Upper lobe of left lung (tissue), 6 donors: ENCODE measurements around the gene UST. TPM values are rescaled to one million over a fixed set of nuclear protein-coding genes. Genes with fewer than 3 reads are reported as not detected.
"Not testable (repeated sequence)": the region's sequence is repeated elsewhere in the genome, so short reads cannot be mapped to it uniquely, and the experiment has no call there.

Source experiments
- ATAC-seq, 2 donors: fragments of 200-7000 bp; cut with Tn5 transposase; one replicate each; pipeline ENCODE4 v1.9.1; 2022; ENCODE audit warnings: mild to moderate bottlenecking in 2 of 2, moderate library complexity in 2 of 2; ENCODE audit not compliant: low FRiP score in 2 of 2
- DNase-seq, 2 donors: peaks; one replicate each; pipeline ENCODE4 v3.0.0-alpha.2; 2019 to 2020
- H3K27ac ChIP-seq, 4 donors: fragments of 200-600 bp; sonication (generic); one replicate each; pipeline ENCODE4 v1.5.1; 2016 to 2019
- H3K27me3 ChIP-seq, 4 donors: fragments of 200-600 bp; sonication (generic); one replicate each; pipeline ENCODE4 v1.5.1; 2017 to 2019
- H3K36me3 ChIP-seq, 4 donors: fragments of 200-600 bp; sonication (generic); one replicate each; pipeline ENCODE4 v1.5.1; 2016 to 2019
- H3K4me1 ChIP-seq, 4 donors: fragments of 200-600 bp; sonication (generic); one replicate each; pipeline ENCODE4 v1.5.1; 2018 to 2019
- H3K4me3 ChIP-seq, 4 donors: fragments of 200-600 bp; sonication (generic); one replicate each; pipeline ENCODE4 v1.5.1; 2017 to 2019; ENCODE audit warnings: mild to moderate bottlenecking in 2 of 4, moderate library complexity in 1 of 4
- H3K9me3 ChIP-seq, 4 donors: fragments of 200-600 bp; sonication (generic); one replicate each; pipeline ENCODE4 v1.5.1; 2018 to 2019
- EP300 ChIP-seq, 4 donors: sonication (generic); formaldehyde crosslinking; IDR thresholded peaks; one replicate each; pipeline ENCODE4 v1.5.1; 2017; ENCODE audit warnings: antibody characterized with exemption in 4 of 4, control low read depth in 2 of 4
- POLR2A ChIP-seq, 4 donors: fragments of 450-650 bp; IDR thresholded peaks; one replicate each; pipeline ENCODE4 v1.5.1; 2016 to 2017; ENCODE audit warnings: antibody characterized with exemption in 4 of 4, mild to moderate bottlenecking in 2 of 4
- POLR2AphosphoS5 ChIP-seq, 2 donors: sonication (generic); formaldehyde crosslinking; IDR thresholded peaks; one replicate each; pipeline ENCODE4 v1.5.1; 2017; ENCODE audit warnings: antibody characterized with exemption in 2 of 2
- WGBS, 2 donors: methylation state at CpG; one replicate each; pipeline ENCODE4 v1.1.5; 2017 to 2018; 5-methylcytosine and 5-hydroxymethylcytosine counted together
- total RNA-seq, 6 donors: library from RNA; depleted of rRNA in 4 of 6; stranded (reverse); fragments of >200 nt in 4 of 6; gene quantifications; one replicate each; pipeline versions ENCODE4 v1.1.0 to v1.2.1, GENCODE V29; 2016 to 2021
- TF ChIP-seq, protein P1 (sequence below), 6 experiments: fragments of 450-650 bp in 4 of 6; fragments of 200-600 bp in 2 of 6; sonication (generic) in 2 of 6; IDR thresholded peaks; one replicate each; pipeline ENCODE4 v1.5.1; 2016 to 2019; ENCODE audit warnings: antibody characterized with exemption in 6 of 6
- donor health status: DM: no; HTN: no; CAD: no; lungs with moderate emphysema.
- donor health status: DM: no; HTN: yes; CAD: no; lungs with severe emphysema.

Gene UST
- total RNA-seq, 6 donors from 2014 or later, result 10.2 to 21.6 (median 14.2) TPM

GRCh38 chr6:149037051-149037671 is 290.3 kb downstream of the UST start:
- Histone ChIP-seq H3K4me3 (no peak overlapping the region), H3K36me3 (no peaks in the 10 kb centered on the region), H3K9me3 (no peaks in the 10 kb centered on the region), H3K4me1 (peaks cover 0 to 5% (median 1%) of the 10 kb centered on the region in 4 donors), H3K27ac (no peak overlapping the region), H3K27me3 (no peaks in the 10 kb centered on the region)
- WGBS, 2 donors, result 71 to 72% methylated on average over 16 to 22 of the region's 22 CpGs
- DNase-seq, result peak in 1 of 2 donors; percentile 69
- TF ChIP-seq POLR2A (IDR thresholded peaks at IDR 0.05), result no peak
- TF ChIP-seq, protein P1, sequence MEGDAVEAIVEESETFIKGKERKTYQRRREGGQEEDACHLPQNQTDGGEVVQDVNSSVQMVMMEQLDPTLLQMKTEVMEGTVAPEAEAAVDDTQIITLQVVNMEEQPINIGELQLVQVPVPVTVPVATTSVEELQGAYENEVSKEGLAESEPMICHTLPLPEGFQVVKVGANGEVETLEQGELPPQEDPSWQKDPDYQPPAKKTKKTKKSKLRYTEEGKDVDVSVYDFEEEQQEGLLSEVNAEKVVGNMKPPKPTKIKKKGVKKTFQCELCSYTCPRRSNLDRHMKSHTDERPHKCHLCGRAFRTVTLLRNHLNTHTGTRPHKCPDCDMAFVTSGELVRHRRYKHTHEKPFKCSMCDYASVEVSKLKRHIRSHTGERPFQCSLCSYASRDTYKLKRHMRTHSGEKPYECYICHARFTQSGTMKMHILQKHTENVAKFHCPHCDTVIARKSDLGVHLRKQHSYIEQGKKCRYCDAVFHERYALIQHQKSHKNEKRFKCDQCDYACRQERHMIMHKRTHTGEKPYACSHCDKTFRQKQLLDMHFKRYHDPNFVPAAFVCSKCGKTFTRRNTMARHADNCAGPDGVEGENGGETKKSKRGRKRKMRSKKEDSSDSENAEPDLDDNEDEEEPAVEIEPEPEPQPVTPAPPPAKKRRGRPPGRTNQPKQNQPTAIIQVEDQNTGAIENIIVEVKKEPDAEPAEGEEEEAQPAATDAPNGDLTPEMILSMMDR (IDR thresholded peaks at IDR 0.05), result no peak
- TF ChIP-seq EP300 (IDR thresholded peaks at IDR 0.05), result no peak
- no peak for TF ChIP-seq POLR2AphosphoS5 (IDR thresholded peaks at IDR 0.05)
- no peak for ATAC-seq

GRCh38 chr6:149039025-149039424 is 292.2 kb downstream of the UST start:
- H3K4me3 ChIP-seq, DNase-seq, H3K27ac ChIP-seq, H3K27me3 ChIP-seq, H3K4me1 ChIP-seq, ATAC-seq, H3K36me3 ChIP-seq, H3K9me3 ChIP-seq: not testable (repeated sequence)
- 87 to 89% methylated on average over 7 of the region's 7 CpGs for WGBS, 2 donors

- TF ChIP-seq POLR2A (IDR thresholded peaks at IDR 0.05) (no peak), POLR2AphosphoS5 (IDR thresholded peaks at IDR 0.05) (no peak), EP300 (IDR thresholded peaks at IDR 0.05) (no peak)
- TF ChIP-seq, protein P1 (IDR thresholded peaks at IDR 0.05), result no peak
- Histone ChIP-seq H3K4me1 (no peaks in the 10 kb centered on the region), H3K27ac (no peak overlapping the region), H3K4me3 (no peak overlapping the region), H3K36me3 (no peaks in the 10 kb centered on the region), H3K9me3 (no peaks in the 10 kb centered on the region), H3K27me3 (no peaks in the 10 kb centered on the region)
- ATAC-seq, result no peak
- DNase-seq, result no peak
- 93 to 96% methylated on average over 2 of the region's 2 CpGs for WGBS, 2 donors
These were observed 295.1 kb downstream of the UST start for GRCh38 chr6:149041953-149042352.

DNA sequence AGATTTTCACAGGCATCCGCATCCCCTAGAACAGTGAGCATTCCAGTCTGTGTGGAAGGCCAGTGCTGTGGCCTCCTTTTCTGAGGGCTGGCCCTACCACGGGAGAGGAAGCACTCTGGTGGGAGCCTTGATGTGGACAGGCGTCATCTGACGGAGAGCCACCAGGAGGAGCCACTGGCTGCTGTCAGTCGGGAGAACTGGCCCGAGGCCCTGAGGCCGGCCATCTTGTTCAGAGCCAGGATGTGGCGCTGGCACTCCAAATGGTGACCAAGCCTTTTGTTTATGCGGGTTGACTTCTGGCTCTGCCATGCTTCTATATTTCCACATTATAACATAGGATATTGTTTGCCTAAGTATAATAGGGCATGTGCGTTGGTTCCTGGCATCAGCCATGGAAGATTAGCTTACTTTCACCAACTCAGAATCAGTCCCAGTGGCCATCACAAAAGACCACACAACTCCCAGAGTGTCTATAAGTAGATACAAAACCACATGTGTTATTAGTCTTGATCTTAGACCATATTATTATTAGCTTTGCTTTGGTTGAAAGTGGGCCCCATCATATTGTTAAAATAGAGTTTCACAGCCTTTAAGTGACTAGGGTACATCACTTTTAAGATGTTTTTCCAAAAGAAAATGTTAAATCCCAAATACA is 296.8 kb downstream of the UST start:
- no peak for TF ChIP-seq POLR2AphosphoS5 (IDR thresholded peaks at IDR 0.05)
- TF ChIP-seq POLR2A (IDR thresholded peaks at IDR 0.05), result no peak
- TF ChIP-seq, protein P1 (IDR thresholded peaks at IDR 0.05), result peak in 1 of 6 experiments; percentile 29
- no peak for TF ChIP-seq EP300 (IDR thresholded peaks at IDR 0.05)
- ATAC-seq, result no peak
- peak in 1 of 2 donors; percentile 45 for DNase-seq
- Histone ChIP-seq H3K27ac (no peak overlapping the region), H3K9me3 (no peaks in the 10 kb centered on the region), H3K4me3 (no peak overlapping the region), H3K27me3 (no peaks in the 10 kb centered on the region), H3K4me1 (no peaks in the 10 kb centered on the region), H3K36me3 (no peaks in the 10 kb centered on the region)
- WGBS, 2 donors, result 90 to 92% methylated on average over 5 to 10 of the region's 10 CpGs

- DNase-seq, result no peak
- Histone ChIP-seq H3K4me1 (no peaks in the 10 kb centered on the region), H3K27ac (no peak overlapping the region), H3K9me3 (no peaks in the 10 kb centered on the region), H3K4me3 (no peak overlapping the region), H3K27me3 (no peaks in the 10 kb centered on the region), H3K36me3 (no peaks in the 10 kb centered on the region)
- WGBS, 2 donors, result 82 to 85% methylated on average over 8 of the region's 8 CpGs
- TF ChIP-seq POLR2AphosphoS5 (IDR thresholded peaks at IDR 0.05), result no peak
- no peak for TF ChIP-seq EP300 (IDR thresholded peaks at IDR 0.05)
- TF ChIP-seq POLR2A (IDR thresholded peaks at IDR 0.05), result no peak
- TF ChIP-seq, protein P1 (IDR thresholded peaks at IDR 0.05), result no peak
- ATAC-seq, result no peak
These were observed 297.7 kb downstream of the UST start for GRCh38 chr6:149044528-149044927.
